HG02943 (cell line): Measurements from ENCODE around the gene CSKMT.
A peak's percentile ranks its signal among the peaks of the same experiment; 100 is the strongest.
"Not testable (repeated sequence)": the region's sequence is repeated elsewhere in the genome, so short reads cannot be mapped to it uniquely, and the experiment has no call there.

Experiments used
- ATAC-seq: cut with Tn5 transposase; IDR thresholded peaks from one replicate; pipeline ENCODE4 v1.9.1; 2021; ENCODE audit warnings: mild to moderate bottlenecking, low read depth, moderate library complexity; ENCODE audit not compliant: unreplicated experiment

Gene CSKMT

DNA sequence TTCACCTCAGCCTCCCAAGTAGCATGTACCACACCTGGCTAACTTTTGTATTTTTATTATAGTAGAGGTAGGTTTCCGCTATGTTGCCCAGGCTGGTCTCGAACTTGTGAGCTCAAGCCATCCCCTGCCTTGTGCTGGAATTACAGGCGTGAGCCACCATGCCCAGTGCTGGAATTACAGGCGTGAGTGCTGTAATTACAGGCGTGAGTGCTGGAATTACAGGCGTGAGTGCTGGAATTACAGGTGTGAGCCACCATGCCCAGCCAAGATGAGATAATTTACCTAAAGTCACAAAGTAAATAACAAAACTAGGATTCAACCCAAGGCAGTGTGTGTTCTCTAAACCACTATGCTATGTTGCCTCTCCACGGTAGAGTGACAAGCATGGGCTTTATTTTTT, 17.4 kb downstream of the CSKMT start:
- no peak for ATAC-seq

DNA sequence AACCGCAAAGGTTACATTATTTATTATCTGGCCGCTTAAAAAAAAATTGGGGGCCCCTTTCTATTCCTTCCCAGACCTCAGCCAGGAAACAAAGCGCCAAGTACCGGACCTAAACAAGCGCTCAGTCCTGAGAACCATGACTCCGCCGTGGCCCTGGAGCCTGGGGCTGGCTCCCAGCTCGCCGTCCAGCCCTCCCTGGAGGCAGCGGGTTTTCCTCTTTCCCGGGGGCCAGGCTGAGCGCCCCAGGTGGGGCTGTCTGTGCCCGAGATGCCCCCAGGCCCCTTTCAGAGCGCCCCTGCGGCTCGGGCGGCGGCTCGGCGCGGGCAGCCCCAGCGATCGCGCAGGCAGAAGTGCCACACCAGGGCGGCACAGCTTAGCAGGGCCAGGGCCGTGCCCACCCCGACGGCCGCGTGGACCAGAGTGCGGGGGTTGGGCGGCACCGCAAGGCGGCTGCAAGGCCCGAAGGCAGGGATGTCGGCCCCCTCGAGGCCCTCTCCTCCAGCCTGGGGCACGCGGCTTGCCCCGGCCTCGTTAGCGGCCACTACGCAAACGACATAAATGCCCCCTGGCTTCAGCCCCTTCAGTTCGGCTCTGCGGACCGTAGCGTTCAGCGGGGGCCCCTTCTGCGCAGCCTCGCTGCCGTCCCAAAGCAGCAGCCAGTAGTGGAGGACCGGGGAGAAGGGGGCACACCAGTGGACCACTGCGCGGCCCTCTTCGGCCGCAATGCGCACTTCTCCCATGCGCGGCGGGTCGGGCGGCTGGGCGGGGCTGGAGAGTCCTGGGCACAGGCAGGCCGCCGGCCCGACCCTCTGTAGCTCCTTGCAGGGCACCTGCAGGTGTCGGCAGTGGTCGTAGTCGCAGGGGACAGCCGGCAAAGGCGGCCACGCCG, 22.6 kb downstream of the CSKMT start:
- no peak for ATAC-seq

DNA sequence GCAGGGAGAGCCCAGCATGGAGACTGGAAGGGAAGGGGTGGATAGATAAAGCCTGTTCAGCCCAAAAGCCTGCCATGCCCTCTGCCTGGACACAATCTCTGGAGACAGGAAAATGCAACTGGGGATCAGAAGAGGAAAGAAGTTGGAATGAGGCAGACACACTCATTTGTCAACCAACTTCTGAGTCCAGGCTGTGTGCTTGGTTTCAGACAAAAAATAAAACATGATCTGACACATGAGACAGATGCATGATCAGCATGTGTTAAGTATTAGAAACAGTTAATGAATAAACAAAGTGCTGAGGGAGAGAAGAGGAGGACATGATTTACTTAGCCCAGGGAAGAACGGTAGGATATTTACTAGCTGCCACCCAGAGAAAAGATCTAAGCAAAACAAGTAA, 23.4 kb downstream of the CSKMT start:
- ATAC-seq = no peak

- ATAC-seq = no peak
These were observed 24.5 kb downstream of the CSKMT start, which contains the start of gene LRRN4CL for GRCh38 chr11:62689421-62690183. TSS of gene LRRN4CL (minus strand) at chr11:62689530. CDS start at chr11:62688508, 1,022 bp downstream.

GRCh38 chr11:62693624-62694023, 28.5 kb downstream of the CSKMT start:
- ATAC-seq = not testable (repeated sequence)

DNA sequence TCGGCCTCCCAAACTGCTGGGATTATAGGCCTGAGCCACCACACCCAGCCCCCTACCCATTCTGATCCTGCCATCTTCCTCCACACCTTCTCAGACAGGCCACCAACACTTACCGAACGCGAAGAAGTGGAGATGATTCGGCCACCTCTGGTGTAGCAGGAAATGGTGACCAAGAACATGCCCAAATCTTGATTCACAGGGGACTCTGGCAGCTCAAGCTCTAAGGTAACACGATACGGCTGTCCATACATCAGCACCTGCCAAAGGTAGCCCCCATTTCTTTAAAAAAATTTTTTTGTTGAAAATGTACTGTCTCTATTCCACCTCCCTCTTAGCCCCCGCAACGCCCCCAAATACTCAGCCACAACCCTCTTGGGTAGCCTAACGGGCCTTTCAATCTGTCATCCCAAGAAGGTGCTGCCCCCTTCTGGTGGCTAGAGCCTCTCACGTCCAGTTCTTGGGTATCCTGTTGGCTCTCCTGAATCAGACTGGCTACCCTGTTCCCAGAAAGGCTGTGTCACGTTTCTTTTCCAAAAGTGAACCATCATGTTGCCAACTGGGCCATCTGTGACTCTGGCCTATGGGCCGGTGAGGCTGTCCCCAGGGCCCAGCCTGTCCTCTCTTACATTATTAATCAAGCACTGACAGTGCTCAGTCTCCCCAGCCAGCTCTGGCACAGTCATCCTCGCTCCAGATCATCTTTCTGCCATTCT, 29.5 kb downstream of the CSKMT start:
- ATAC-seq = no peak

GRCh38 chr11:62702246-62702645, 37.1 kb downstream of the CSKMT start:
- no peak for ATAC-seq

DNA sequence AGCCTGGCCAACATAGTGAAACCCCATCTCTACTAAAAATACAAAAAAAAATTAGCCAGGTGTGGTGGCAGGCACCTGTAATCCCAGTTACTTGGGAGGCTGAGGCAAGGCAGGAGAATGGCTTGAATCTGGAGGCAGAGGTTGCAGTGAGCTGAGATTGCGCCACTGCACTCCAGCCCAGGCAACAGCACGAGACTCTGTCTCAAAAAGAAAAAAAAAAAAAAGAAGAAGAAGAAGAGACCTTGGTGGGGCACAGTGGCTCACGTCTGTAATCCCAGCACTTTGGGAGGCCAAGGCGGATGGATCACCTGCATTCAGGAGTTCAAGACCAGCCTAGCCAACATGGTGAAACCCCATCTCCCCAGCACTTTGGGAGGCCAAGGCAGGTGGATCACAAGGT, 38.8 kb downstream of the CSKMT start:
- not testable (repeated sequence) for ATAC-seq

- ATAC-seq = no peak
These were observed 40.3 kb downstream of the CSKMT start for GRCh38 chr11:62705413-62705812.

- ATAC-seq = no peak
These were observed 41.1 kb downstream of the CSKMT start for GRCh38 chr11:62705880-62706849.

GRCh38 chr11:62706850-62707247, 41.7 kb downstream of the CSKMT start:
- ATAC-seq = no peak

DNA sequence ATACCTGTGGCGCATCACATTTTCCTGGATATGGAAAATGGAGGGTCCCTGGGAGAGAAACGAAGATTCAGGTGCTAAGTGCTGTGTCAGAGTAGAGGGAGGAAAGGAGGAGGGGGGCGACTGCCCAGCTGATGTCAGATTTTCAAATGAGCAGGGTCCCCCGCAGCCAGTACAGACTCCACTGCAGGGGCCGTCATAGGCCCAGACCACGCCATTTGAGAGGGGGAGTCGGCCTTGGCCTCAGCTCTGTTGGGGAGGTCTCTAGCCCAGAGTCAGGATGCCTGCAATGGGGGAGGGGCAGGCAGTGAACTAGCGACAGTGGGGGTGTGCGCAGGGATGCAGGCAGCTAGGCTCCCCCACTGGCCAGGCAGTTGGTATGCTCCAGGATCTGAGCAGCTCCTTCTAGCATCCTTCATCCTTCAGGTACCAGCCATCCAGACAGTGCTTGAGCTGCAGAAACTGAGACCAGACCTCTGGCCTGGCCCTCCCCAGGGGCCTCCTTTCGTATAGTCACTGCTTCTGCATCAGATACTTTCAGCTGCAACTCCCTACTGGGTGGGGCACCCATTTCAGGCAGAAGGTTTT, 42.3 kb downstream of the CSKMT start, which contains the start of the genes BSCL2 and GNG3:
TSS of gene BSCL2 (minus strand) at position 148 of the 585 bp plus-strand sequence. CDS start 229 bp downstream, outside the sequence.
TSS of gene GNG3 (plus strand) at position 400 of the 585 bp plus-strand sequence. CDS start 620 bp downstream, outside the sequence.
- ATAC-seq = no peak

GRCh38 chr11:62708392-62708791, 43.3 kb downstream of the CSKMT start:
- ATAC-seq = no peak

DNA sequence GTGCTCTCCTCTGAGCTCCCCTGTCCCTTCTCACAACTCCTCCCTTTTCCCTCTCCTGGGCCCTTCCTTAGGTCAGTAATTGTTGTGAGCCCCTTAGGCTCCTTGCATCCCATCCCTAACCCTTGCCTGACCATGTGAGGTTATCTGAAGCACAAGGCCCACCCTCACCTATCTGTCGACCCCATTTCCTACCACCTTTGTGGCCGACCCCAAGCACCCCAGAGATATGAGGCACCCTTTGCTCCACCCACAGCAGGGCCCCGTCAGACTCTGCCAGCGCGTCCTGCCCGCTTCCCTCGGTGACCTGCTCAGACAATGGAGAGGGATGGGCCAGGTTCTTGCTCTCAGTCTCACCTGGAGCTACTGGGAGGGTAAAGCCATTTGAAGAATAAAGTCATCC, 43.7 kb downstream of the CSKMT start:
- no peak for ATAC-seq

DNA sequence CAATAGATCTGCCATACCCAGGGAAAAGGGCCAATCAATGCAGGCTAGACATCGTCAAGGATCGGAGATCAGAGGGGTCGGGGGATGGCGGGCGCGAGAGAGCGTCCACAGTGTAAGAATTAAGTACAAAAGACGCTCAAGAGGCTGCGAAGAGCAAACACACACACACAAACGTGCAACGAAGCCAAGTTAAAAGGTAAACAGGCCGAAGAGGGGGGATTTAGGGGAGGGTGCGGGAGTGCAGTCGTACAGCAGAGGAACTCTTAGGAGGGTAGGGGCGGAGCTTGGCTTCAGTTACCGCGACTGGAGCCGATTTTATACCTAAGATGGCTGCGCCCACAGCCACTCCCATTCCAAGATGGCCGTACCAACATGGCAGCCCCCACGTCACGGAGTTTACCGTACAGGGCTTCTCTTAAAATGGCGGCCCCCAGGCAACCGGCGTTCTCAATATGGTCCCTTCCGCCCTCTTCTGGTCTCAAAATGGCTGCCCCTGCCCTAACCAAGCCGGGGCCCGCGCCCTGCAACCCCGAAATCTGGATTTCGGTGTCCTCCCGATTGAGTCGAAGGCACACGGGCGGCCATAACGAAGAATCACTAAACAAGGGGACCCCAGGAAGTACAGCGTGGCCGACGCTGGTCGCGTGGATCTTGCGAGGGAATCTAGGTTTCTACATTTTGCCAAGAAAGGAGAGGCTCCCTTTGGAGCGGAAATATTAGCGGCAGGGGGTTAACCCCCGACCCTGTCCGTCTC, 44.3 kb downstream of the CSKMT start:
- ATAC-seq = peak; percentile 70

DNA sequence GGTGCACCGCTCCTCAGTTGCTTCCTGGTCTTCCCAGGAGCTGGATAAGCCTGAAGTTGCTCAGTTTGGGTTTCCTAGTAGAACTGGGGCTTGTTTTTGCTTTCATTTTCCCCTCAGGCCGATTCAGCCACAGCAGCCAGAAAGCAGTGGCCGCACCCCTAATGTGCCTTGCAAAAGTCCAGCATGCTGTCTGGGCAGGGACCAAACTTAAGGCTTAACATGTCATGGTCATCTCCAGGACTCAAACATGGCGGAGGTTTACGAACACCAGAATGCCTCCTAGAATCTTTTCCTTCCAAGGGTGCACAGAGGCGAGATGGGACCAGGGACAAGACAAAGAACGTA, 44.9 kb downstream of the CSKMT start:
- ATAC-seq = peak; percentile 7

GRCh38 chr11:62712276-62712812, 47.2 kb downstream of the CSKMT start:
- ATAC-seq = no peak

GRCh38 chr11:62712861-62713260, 47.7 kb downstream of the CSKMT start:
- ATAC-seq = no peak
